C4-2B (cell line): ENCODE data around the gene RBM47.

Experiments used
- CTCF ChIP-seq: fragments of 450-650 bp; conservative IDR thresholded peaks from 2 replicates; pipeline ENCODE4 v1.5.1; 2017; ENCODE audit warnings: mild to moderate bottlenecking
- ZFX ChIP-seq: fragments of 450-650 bp; IDR thresholded peaks from 2 replicates; pipeline ENCODE4 v1.6.1; 2017

GRCh38 chr4:40421839-40422708 is 207.6 kb downstream of the RBM47 start:
- no peak for TF ChIP-seq CTCF
- TF ChIP-seq ZFX: no peak
